Muscle of back (tissue), 13 donors: Measurements from ENCODE around the gene CHIA. TPM values are rescaled to one million over a fixed set of nuclear protein-coding genes. Genes with fewer than 3 reads are reported as not detected.

Source experiments
- DNase-seq, 3 donors: peaks; one replicate each; pipeline versions ENCODE4 v3.0.0 to v3.0.0-alpha.2; 2013
- long read RNA-seq, 9 donors: transcript quantifications; one replicate each; lab custom pipeline, GENCODE V29; 2026
- polyA plus RNA-seq, 10 donors: library from polyadenylated mRNA; unstranded; fragments of 120-200 nt; gene quantifications; one replicate each; pipeline ENCODE4 v1.2.1, GENCODE V29; 2013; ENCODE audit not compliant: insufficient read length in 10 of 10

The CHIA gene
- not detected for polyA plus RNA-seq
- long read RNA-seq, donor 1: 0 reads
- long read RNA-seq, donor 2: 0 reads
- long read RNA-seq, donor 3: 0 reads
- long read RNA-seq, donor 4: 0 reads
- long read RNA-seq, donor 5: 0 reads
- long read RNA-seq, donor 6: 0 reads
- long read RNA-seq, donor 7: 0 reads
- long read RNA-seq, donor 8: 0 reads
- long read RNA-seq, donor 9: 0 reads

DNA sequence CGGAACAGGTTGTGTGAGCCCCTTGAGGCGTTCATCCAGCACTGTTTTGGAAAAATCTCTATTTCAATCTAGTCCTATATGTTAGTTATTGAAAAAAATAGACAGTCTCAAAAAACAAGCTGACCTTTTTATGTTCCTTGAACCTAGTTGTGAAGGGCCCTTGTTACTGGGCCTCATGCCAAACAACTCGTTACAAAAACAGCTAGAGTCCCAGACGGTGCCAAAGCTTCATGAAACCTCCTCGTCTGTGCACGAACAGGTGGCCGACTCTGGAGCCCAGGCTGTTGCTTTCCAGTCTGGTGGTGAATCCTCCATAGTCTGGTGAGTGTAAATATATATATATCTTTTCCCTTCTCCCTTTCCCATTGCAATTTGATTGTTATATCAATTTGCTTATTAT is at the start of gene CHIA:
Gene CHIA, plus strand, starts transcription at position 222 of the 400 bp plus-strand sequence. CDS start 19,617 bp downstream, outside the sequence.
- DNase-seq: no peak

DNA sequence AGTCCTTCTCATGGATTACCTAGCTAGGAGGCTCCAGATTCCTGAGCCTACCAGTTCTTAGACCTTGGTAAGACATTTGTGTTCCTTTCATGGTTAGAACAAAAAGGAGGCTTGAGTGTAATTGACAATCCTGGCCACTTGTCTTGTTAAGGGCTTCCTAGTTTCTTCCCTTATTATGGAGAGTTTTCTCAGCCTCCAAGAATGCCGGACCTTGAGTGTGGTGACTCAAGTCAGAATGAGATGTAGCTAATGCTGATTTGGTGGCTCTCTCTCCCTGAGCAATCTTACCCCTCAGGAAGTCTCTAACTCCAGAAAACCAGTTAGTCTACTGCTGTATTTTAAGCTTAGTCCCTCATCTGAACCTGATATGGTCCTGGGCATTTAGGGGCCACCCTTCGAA is 48.9 kb upstream of the CHIA start:
- DNase-seq: no peak

DNA sequence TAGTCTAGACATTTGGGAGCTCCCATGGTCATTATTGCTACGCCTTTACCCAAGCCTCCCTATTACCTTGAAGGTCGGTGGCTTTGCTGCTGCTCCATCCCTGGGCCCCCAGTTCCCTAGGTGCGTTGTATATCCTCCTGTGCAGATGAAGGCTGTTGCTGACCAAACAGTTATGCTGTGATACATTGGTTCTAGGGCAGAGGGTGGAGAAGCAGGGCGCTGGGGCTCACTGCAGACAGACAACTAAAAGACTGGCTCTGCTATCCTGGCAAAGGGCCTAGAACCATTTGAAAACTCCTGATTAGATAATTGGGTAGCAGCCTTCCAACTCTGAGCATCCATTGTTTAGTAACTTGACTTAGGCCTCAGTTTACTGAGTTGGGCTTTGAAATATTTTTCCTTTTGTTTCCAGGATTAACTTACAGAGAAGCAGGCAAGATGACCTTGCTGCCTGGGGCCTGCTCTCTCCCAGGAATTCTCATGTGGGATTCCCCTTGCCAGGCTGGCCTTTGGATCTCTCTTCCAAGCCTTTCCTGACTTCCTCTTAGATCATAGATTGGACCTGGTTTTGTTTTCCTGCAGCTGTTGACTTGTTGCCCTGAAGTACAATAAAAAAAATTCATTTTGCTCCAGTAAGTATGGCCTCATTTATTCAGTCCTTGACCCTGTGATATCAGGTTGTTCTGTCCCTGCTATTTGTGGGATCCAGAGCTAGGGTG is 47.7 kb upstream of the CHIA start:
- DNase-seq: peak in 1 of 3 donors; percentile 13

DNA sequence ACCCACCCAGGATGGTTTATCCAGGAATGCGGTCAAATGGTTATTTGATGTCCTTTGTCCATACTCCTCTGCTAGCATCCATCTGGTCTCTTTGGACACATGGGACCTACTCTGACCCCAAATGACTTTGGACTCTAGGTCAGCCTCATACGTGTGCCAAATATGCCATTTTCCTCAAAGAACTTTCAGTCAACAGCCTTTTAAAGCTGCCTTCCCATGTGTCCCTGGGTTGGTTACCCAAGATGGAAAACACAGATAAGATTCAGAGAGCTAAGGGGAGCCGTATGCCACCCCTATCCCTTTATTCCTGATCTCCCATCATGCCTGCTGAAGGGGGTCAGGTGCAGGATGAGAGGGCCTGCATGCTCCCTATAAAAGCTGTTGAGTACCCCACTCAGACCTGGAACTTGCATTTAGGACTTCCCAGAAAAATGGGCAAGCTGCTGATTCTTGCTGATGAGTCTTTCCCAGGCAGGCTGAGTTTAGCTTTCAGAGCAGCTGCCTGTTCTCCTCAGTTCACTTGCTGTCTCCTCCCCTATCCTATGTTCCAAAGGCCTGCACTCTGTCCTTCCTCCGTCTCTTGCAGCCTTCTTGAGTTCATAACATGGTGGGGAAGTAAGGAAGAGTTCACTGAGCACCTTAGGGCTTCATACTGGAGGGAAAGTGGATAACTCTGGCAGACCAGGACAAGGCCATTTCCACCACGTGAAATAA is 43.4 kb upstream of the CHIA start:
- no peak for DNase-seq

DNA sequence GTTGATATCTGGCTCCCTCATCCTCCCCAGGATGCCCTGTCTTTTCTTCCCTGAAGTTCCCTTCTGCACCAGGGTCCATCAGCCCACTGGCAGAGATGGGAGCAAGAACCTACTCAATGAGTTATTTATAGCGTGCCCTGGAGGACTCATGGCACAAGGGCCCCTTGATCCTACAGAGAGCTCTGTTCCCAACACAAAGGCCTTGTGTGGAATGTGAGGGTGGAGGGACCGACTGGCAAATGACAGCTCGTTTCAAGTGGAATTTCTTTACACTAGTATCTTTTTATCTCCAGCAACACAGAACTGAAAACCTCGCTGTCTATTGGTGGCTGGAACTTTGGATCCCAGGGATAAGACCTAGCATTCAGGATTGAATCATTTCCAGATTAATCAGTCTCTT is 40.7 kb upstream of the CHIA start:
- DNase-seq: no peak

DNA sequence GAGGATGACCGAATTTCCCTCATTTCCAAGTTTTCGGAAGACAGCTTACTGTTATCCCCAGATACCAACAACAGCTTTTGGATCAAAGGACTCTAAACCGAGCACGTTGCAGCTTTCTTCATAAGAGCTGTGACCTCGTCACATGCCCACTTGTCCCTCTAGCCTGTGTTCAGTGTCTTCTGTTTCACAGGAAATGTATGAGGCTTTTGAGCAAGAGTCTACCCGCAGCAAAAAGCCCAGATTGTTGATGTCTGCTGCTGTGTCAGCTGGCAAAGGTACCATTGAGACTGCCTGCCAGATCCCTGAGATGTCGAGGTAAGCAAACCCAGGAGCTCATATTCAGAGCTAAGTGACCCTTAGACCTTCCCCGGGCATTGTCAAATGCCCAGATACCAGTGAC is 39.1 kb upstream of the CHIA start:
- no peak for DNase-seq

DNA sequence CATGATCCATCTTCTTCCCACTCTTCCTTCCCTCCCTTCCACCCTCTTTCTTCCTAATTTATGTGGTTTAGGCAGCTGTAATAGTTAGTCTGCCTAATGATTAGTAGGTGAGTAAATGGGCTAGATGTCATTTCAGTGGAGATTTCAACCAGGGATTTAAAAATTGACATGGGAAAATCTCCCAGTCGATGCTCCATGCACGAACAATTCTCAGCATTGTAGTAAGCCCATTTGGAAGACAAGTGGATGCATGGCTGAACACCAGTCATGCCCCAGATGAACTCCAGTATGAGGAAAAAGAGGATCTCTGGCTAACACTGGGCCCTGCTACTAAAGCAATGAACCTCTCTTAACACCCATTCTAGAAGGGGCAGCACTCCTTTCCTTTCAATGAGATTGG is 37.9 kb upstream of the CHIA start:
- DNase-seq: no peak

DNA sequence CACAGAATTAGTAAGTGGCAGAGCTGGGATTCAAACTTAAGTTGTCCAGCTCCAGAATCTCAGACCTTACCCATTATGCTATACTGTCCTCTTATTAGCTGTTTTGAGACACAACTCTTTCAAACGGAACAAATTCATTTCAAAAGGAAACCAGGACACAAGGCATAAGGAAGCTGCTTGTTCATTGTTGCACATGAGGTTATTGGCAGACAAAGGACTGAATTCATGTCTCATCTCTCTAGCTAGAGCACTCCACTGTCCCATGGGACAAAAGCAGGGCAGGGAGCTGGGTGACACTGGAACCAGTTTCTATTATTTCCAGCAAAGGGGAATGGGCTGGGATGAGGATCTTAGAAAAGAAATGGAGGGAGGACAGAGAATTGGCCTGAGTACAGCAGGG is 36.8 kb upstream of the CHIA start:
- no peak for DNase-seq

DNA sequence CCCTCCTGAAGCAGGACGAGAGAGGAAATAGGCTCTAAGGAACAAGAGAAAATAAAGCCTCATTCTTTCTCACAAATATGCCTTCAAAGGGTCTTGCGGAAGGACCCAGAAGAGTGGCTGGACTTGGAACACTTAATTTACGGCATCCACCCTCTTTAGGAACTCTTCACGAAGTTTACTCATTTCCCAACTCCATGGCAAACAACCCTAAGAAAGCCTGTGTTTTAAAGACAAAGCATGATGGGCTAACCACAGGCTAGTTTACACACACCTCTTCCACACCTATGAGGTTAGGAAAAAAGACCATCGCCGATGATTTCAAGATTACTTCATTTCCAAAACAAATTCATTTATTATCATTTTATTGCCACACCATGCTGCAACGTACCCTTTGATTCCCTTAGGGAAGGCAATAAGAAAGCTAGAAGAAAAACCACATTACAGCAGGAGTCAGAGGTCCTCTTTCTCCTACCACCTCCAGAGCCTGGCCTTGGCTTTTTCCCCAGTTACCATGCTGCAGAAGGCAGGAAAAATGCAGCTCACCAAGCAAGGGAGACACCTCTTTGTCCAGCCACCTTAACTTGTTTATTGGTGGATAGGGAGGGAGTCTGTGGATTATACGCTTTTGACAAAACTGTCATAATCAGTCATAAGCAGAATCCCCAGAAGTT is 33.5 kb upstream of the CHIA start:
- no peak for DNase-seq

DNA sequence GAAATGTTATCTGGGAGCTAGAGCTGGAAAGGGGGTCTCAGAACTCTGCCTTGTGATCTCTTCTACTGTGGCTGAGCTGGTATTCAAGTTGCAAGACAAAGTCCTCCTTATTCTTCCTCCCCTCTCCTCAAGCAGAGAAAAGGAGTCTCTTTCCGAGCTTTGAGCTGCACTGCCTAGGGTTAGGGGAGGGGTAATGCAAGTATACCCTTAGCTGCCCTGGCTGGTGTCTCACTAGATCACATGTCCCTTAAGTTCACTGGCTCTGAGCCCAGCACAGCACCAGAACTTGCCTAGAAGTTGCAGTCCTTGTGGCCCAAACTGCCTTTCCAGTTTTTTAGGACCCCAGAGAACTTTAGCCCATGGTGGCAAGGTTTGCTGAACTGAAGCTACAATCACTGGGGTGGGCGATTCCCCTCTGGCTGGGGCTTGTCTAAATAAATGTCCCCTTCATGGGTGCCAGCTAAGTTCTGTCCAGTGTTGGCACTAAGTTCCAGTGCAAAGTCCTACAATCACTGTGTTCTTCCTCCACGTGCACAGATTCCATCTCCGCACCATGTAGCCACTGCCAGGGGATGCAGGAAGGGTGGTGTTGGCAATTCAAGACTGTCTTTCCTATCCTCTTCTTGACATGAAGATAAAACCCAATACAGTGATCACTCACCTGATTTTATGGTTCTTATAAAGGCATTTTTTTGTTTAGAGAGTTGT is 22.7 kb upstream of the CHIA start:
- no peak for DNase-seq

DNA sequence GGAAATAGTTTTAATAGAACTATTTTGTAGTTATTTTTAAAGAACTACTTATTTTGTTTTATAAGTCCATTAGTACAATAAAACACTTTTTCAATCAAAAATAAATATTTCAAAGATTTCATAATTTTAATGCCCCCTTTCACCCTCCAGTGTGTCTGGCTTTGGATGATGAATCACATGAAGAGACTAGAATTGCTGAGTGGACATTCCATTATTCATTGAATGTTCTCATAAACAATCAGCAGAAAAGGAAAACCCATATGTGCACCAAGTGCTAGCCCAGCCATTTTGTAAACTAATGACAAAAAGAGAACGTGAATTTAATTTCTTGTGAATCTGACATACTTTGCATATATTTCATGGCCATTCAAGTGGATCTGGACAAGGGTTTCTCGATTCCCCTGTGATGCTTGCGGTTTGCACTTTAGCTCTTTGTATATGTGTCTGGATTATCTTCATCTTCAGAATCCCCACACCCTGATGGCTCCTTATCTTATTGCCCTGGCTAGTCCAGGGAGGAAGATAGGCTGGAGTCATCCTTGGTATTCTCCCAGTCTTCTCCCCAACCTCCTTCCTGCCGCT is 20.7 kb upstream of the CHIA start:
- DNase-seq: no peak

DNA sequence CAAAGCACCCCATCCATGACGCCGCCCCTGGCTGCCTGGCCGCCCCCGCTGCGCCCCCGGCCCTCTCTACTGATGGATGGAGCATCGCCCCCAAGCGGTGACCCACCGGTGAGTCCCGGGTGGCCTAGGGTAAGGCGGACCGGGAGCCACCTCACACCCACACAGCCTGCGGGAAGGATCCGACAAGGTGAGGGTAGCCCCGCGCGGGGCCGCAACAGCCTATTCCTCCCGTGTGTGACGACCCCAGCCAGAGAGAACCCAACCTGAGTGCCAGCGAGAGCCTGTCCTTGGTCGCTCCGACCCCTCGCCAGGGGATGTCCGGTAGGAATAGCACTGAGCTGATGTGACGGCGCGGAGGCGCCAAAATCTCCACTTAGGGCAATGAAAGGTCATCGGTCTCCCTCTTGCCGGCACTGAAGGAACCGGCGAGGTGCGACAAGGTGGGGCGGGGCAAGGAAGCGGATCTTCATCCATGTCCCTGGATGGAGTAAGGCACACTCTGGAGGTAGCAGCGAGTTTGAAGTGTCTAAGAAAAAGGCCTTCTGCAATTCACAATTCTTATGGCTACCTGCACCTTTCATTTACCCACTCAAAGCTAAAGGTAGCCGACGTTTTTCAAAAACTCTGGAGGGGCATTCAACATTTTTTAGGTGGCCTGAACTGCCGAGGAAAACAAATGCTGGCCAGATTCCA is 19.7 kb upstream of the CHIA start:
- no peak for DNase-seq

DNA sequence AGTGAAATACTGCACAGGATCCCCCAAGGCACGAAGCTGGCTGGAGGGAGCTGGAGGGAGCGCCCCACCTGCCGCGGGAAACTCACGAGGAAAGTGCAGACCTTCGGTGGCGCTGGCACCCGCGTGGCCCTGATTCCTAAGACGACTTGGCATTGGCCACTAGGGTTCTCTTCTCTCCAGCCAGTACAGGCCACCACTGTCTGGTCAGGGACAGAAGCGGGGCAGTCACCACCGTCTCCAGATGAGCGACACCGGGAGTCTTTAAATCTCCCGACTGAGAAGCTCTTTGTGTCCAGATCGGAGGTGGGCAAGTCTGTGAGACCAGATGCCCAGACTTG is 19.2 kb upstream of the CHIA start:
- DNase-seq: no peak

DNA sequence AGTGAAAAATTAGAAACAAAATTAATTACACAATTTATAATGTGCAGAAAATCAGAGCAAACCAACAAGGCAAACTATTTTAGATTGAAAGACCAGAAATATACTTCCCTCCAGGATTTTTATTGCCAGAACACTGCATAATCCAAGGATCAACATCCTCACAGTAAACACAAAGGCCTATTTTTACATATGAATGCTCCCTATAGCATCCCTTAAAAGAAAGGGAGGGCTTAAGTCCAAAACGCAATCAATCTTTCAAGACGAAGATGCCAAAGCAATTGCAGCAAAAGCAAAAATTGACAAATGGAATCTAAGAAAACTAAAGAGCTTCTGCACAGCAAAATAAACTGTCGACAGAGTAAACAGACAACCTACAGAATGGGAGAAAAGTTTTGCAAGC is 18.6 kb upstream of the CHIA start:
- DNase-seq: no peak

DNA sequence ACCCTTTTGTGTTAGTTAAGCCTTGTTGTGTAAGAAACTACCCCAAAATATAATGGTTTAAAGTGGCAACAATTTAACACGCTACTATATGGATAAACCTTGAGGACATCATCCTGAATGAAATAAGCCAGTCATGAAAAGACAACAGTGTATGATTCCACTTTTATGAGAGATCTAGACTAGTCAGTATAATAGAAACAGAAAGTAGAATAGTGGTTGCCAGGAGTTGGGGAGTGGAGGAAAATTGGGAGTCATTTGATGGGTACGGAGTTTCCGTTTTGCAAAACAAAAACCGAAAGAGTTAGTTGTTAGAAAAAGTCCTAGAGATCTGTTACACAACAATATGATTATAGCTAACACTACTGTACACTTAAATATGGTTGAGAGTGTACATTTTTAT is 16.0 kb upstream of the CHIA start:
- DNase-seq: no peak

DNA sequence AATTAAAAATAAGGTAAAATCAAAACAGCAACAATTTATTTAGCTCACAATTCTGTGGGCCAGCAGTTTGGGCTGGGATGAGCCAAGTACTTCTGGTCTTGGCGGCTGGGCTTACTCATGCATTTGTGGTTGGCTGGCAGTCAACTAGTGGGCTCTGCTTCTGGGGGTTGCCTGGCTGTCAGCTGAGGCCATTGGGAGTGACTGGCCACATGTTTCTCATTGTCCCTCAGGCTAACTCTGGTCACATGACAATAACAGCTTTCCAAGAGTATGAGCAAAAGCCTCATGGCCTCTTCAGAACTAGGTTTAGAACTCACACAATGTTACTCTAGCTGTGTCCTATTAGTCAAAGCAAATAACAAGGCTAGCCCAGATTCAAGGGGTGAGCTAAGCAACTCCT is 15.6 kb upstream of the CHIA start:
- peak; percentile 6 to 12 (median 11) for DNase-seq

DNA sequence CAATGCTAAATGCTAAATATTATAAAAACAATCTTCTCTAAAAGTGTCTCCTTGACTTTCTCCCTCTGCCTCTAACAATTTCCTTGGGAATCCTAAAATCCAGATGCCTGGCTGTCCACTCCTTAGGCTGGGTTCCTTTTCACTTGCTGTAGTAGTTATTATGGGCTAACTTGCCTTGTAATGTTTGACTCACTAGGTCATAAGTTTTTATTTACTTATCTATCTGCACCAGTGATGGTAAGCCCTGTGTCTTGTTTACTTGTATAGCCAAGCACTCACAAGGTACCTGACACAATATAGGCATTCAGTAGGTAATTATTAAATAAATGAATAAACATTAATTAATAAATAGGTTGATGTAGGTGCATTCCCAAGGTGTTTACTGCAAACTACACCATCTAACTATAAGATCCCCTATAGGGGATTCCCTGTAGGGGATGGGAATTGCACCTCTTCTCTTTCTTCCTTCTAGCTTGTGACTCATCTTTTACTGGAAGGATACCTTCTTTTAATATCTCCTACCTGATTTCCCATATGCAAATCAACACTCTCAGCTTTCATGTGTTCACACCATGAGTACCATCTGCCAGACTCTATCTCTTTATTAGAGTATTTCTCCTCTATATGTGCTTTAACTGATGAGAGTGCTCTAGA is 14.7 kb upstream of the CHIA start:
- no peak for DNase-seq

DNA sequence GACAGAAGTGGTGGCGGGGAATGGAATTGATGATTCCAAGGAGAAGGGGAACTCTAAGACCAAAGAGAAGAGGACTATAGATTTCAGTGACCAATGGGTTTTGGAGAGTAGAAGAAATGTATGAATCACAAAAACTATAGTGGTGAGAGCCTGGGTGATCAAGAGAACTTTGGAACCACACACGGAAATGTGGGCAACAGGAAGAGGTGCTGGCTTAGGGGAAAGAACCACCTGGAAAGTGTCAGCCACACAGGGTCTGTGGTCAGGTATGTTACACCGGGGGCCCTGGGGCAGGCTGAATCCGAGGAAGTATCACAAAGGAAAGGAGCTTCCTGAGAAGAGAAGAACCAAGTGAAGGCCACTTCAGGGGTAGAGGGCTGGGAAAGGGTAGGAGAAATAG is 11.5 kb upstream of the CHIA start:
- no peak for DNase-seq

DNA sequence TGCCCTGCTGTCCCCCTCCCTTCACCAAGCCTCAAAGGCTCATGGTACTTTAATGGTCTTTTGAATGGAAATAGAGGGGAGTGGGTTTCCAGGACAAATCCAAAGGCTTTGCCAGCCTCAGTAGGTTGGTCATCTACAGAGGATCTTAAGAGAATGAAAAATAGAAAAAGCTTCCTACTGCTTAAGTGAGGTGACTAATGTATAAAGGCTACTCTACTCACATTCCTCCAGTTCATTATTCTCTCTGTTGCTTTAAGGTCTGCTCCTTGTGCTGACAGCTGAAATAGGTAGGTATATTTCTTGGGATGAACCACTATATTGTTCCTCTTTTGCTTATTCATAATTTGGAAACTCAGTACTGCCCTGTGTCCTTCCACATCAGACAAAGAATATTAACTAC is 10.4 kb upstream of the CHIA start:
- DNase-seq: no peak

DNA sequence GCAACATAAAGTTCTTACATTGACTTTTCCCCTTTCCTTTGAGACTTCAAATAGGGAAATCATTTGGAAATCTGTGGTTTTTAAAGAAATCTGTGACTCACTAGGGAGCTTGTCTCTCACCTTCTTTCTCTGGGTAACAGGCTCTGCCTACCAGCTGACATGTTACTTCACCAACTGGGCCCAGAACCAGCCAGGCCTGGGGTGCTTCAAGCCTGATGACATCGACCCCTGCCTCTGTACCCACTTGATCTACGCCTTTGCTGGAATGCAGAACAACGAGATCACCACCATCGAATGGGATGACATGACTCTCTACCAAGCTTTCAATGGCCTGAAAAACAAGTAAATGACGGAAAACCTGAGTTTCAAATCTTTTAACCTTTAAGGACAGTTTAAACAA is 9.2 kb upstream of the CHIA start:
- DNase-seq: no peak

DNA sequence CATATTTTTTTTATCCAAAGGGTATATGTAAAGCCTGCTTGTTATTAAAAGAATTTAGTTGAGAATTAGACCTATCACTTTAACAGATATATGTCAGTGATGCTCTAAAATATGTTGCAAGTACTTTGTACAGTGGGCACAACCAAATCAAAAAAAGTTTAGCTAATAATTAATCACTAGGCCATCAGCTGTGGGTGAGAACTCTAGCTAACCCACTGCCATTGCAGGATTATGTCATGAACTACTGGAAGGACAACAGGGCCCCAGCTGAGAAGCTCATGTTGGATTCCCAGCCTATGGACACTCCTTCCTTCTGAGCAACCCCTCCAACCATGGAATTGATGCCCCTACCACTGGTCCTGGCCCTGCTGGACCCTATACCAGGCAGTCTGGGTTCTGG is 6.8 kb upstream of the CHIA start:
- DNase-seq: no peak
